Gastroesophageal sphincter (tissue), 3 donors: ENCODE results near the gene FNDC11.

Experiments used
- CTCF ChIP-seq, 4 experiments: fragments of 200-600 bp in 2 of 4; fragments of 450-650 bp in 2 of 4; sonication (generic) in 1 of 4; IDR thresholded peaks; one replicate each; pipeline ENCODE4 v1.5.1; 2017 to 2019; ENCODE audit warnings: antibody characterized with exemption in 4 of 4, mild to moderate bottlenecking in 2 of 4, moderate library complexity in 2 of 4
- POLR2AphosphoS5 ChIP-seq: sonication (generic); formaldehyde crosslinking; IDR thresholded peaks from one replicate; pipeline ENCODE4 v1.6.1; 2017; ENCODE audit warnings: antibody characterized with exemption

DNA sequence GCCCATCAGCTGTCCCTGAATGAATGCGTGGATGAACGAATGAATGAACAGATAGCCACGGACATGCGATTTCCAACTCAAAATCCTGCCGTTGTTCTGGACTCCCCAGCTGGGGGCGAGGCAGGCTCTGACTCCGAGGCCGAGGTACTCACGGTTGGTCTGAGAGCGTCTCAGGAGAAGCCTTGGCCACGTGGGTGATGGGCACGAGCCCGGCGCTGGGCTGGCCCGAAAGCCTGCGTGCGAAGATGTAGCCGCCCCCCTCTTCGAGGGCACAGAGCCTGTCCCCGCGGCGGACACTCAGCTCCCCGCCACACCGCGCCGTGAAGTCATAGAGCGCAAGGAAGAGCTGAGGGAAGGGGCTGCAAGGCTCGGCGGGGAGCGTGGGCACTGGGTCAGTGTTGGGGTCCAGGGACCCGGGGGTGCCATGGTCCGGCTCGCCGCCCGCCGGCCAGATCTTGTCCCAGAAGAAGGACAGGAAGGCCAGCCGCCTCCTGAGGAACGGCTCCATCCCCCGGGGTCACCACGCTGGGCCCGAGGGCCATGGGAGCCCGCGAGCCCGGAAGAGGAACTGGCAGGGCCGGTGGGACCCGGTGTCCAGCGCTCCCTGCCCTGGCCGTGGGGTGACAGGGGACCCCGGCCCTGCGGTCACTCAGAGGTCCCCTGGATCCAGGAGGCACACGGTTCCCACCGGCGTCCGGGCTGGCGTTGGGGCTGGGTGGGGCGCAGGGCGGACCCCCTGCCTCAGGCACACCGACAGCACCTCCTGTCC is 6.8 kb upstream of the FNDC11 start:
- no peak for TF ChIP-seq CTCF (IDR thresholded peaks at IDR 0.05)
- no peak for TF ChIP-seq POLR2AphosphoS5
